Endothelial cell of umbilical vein (primary cell): ENCODE measurements around the gene SPEF2. TPM values are rescaled to one million over a fixed set of nuclear protein-coding genes. Genes with fewer than 3 reads are reported as not detected.

Experiments used
- BruUV-seq: library from RNA; stranded (reverse); fragments of 400-500 nt; replicated peaks from 2 replicates; lab custom pipeline; 2021; lab: Mats Ljungman, UMichigan
- CTCF ChIA-PET: fragments of 300-600, 350-600 bp; sonication (Branson Sonifier 250); formaldehyde crosslinking; loops from one replicate; lab custom pipeline; 2021; ENCODE audit warnings: antibody characterized with exemption, inconsistent platforms; lab: Charles Lee
- POLR2A ChIA-PET: fragments of 300-600, 350-600 bp; sonication (Branson Sonifier 250); formaldehyde crosslinking; loops from one replicate; lab custom pipeline; 2021; ENCODE audit warnings: antibody characterized with exemption, inconsistent platforms; lab: Charles Lee
- DNase-seq: peaks from one replicate; pipeline ENCODE4 v3.0.0-alpha.2; 2011; ENCODE audit warnings: low read depth, low spot score
- FAIRE-seq: peaks from 2 replicates; lab custom pipeline; 2011; peaks lifted over from hg19 to GRCh38; lab: Jason Lieb, UNC
- H2AFZ ChIP-seq: 2 replicates; pipeline ENCODE4 v1.6.0; 2012; ENCODE audit warnings: low read depth, low read length, control low read depth, inconsistent platforms
- H3K27ac ChIP-seq: 2 replicates; pipeline ENCODE4 v1.5.1; 2011; ENCODE audit warnings: low read depth, mild to moderate bottlenecking, control low read depth, low read length, moderate library complexity; ENCODE audit not compliant: insufficient read depth
- H3K27me3 ChIP-seq, 2 experiments: 2 replicates each; pipeline versions ENCODE4 v1.6.0 to v1.6.1; 2011; ENCODE audit warnings: low read length in 2 of 2, mixed read lengths in 1 of 2; ENCODE audit not compliant: control insufficient read depth in 2 of 2, insufficient read depth in 2 of 2
- H3K36me3 ChIP-seq, 2 experiments: 2 replicates in 1 of 2; 3 replicates in 1 of 2; pipeline ENCODE4 v1.5.1; 2011; ENCODE audit warnings: low read length in 2 of 2, mild to moderate bottlenecking in 1 of 2, moderate library complexity in 1 of 2; ENCODE audit not compliant: control insufficient read depth in 2 of 2, insufficient read depth in 2 of 2; ENCODE audit errors: extremely low read depth in 1 of 2
- H3K4me1 ChIP-seq: 3 replicates; pipeline ENCODE4 v1.5.1; 2011; ENCODE audit warnings: mild to moderate bottlenecking, low read length; ENCODE audit not compliant: control insufficient read depth, insufficient read depth; ENCODE audit errors: extremely low read depth
- H3K4me2 ChIP-seq: 2 replicates; pipeline ENCODE4 v1.6.1; 2011; ENCODE audit warnings: low read length, control low read depth, mixed read lengths; ENCODE audit not compliant: insufficient read depth
- H3K4me3 ChIP-seq, 3 experiments: fragments of 200-600 bp in 1 of 3; sonication (generic), shearing (Covaris generic) in 1 of 3; replicated peaks in 1 of 3; 2 replicates each; pipeline ENCODE4 v1.5.1; 2011 to 2016; ENCODE audit warnings: control low read depth in 3 of 3, low read length in 3 of 3, mild to moderate bottlenecking in 2 of 3, inconsistent platforms in 1 of 3, low read depth in 1 of 3, moderate library complexity in 1 of 3; ENCODE audit not compliant: insufficient read depth in 1 of 3
- H3K79me2 ChIP-seq: 2 replicates; pipeline ENCODE4 v1.6.0; 2012; ENCODE audit warnings: low read length, inconsistent platforms; ENCODE audit not compliant: control insufficient read depth, insufficient read depth
- H3K9ac ChIP-seq: replicated peaks from 2 replicates; pipeline ENCODE3; 2011; ENCODE audit warnings: low read length, control low read depth; ENCODE audit not compliant: insufficient read depth; ENCODE audit errors: extremely low read depth
- H3K9me1 ChIP-seq: replicated peaks from 3 replicates; pipeline ENCODE4 v1.6.0; 2011; ENCODE audit warnings: mild to moderate bottlenecking, low read length; ENCODE audit not compliant: control insufficient read depth, insufficient read depth; ENCODE audit errors: extremely low read depth
- H3K9me3 ChIP-seq: replicated peaks from 2 replicates; pipeline ENCODE4 v1.5.1; 2012; ENCODE audit warnings: low read length, inconsistent platforms; ENCODE audit not compliant: control insufficient read depth, insufficient read depth
- H4K20me1 ChIP-seq: replicated peaks from 2 replicates; pipeline ENCODE3; 2011; ENCODE audit warnings: mild to moderate bottlenecking, low read length; ENCODE audit not compliant: control insufficient read depth, insufficient read depth; ENCODE audit errors: extremely low read depth
- EZH2 ChIP-seq: IDR thresholded peaks from 2 replicates; pipeline ENCODE4 v1.6.1; 2012; ENCODE audit warnings: borderline replicate concordance, low read depth, mild to moderate bottlenecking, moderate library complexity, low read length, inconsistent platforms; ENCODE audit not compliant: severe bottlenecking
- FOS ChIP-seq: IDR thresholded peaks from 2 replicates; pipeline ENCODE4 v1.6.1; 2011; ENCODE audit warnings: mild to moderate bottlenecking, low read length, moderate library complexity, borderline replicate concordance; ENCODE audit not compliant: insufficient read depth
- GATA2 ChIP-seq: IDR thresholded peaks from 2 replicates; pipeline ENCODE4 v1.7.0; 2011; ENCODE audit warnings: low read depth, mild to moderate bottlenecking, moderate library complexity, mixed read lengths, low read length; ENCODE audit not compliant: insufficient read length, insufficient read depth
- JUN ChIP-seq: IDR thresholded peaks from 2 replicates; pipeline ENCODE4 v1.6.1; 2011; ENCODE audit warnings: borderline replicate concordance, low read depth; ENCODE audit not compliant: insufficient read length, insufficient read depth
- MYC ChIP-seq: IDR thresholded peaks from one replicate; pipeline ENCODE4 v1.6.1; 2011; ENCODE audit warnings: mild to moderate bottlenecking, low read depth, low read length
- POLR2A ChIP-seq: IDR thresholded peaks from 2 replicates; pipeline ENCODE4 v1.6.1; 2012; ENCODE audit warnings: low read depth, mild to moderate bottlenecking, control low read depth, low read length
- POLR2AphosphoS5 ChIP-seq: IDR thresholded peaks from 2 replicates; pipeline ENCODE4 v1.6.1; 2012; ENCODE audit warnings: low read depth, mild to moderate bottlenecking, control low read depth, low read length, moderate library complexity; ENCODE audit not compliant: insufficient read depth
- dilution Hi-C: fragments of 300-500 bp; cut with MboI; formaldehyde crosslinking; loops from one replicate; pipeline ENCODE4 v1.15.0; 2019; ENCODE audit warnings: low sequenced_read_pairs; ENCODE audit not compliant: extremely low pct_ligation_motif_present
- intact Hi-C: fragments of 100-400 bp; cut with micrococcal nuclease; formaldehyde crosslinking; loops from one replicate; pipeline ENCODE4 v1.10.0; 2022
- polyA plus RNA-seq, 4 experiments: library from polyadenylated mRNA; depleted of rRNA in 3 of 4; stranded (reverse) in 3 of 4; unstranded in 1 of 4; fragments of >200 nt; gene quantifications; 2 replicates each; pipeline versions ENCODE4 v1.2.1 to v1.2.3, GENCODE V29; 2011 to 2012; ENCODE audit warnings: missing spikeins in 1 of 4
- total RNA-seq: library from RNA; stranded (reverse); gene quantifications from 2 replicates; pipeline ENCODE4 v1.2.3, GENCODE V29; 2021
- TF ChIP-seq, protein P1 (sequence below), 2 donors: IDR thresholded peaks; 1 replicate in 1 of 2; 2 replicates in 1 of 2; pipeline ENCODE4 v1.5.1; 2011; ENCODE audit warnings: low read length in 2 of 2, mild to moderate bottlenecking in 2 of 2, moderate library complexity in 2 of 2, control low read depth in 1 of 2, inconsistent platforms in 1 of 2, low read depth in 1 of 2; ENCODE audit not compliant: insufficient read depth in 1 of 2; ENCODE audit errors: extremely low read depth in 1 of 2
- TF ChIP-seq, protein P2 (sequence below): IDR thresholded peaks from 2 replicates; pipeline ENCODE4 v1.6.1; 2011; ENCODE audit not compliant: insufficient read depth, insufficient read length

SPEF2 gene
- total and polyA plus RNA-seq, 2 donors (not counting 3 experiments of a cell fraction or from before 2014, with no cell fraction given), result 0.28 to 0.73 TPM

GRCh38 chr5:35821513-35821912 lies 203.8 kb downstream of the SPEF2 start:
- DNase-seq (no peak), FAIRE-seq (no peak)
- dilution Hi-C loops (no loop called here), intact Hi-C loops (no loop called here)
- no peaks in the 10 kb centered on the region for H3K4me1 ChIP-seq
- no peak overlapping the region for H3K27ac ChIP-seq
- no peak overlapping the region for H2AFZ ChIP-seq
- H3K79me2 ChIP-seq, result no peaks in the 10 kb centered on the region
- H4K20me1 ChIP-seq, result no peaks in the 10 kb centered on the region
- no peaks in the 10 kb centered on the region for H3K36me3 ChIP-seq
- no peak for TF ChIP-seq POLR2AphosphoS5
- TF ChIP-seq, protein P1, sequence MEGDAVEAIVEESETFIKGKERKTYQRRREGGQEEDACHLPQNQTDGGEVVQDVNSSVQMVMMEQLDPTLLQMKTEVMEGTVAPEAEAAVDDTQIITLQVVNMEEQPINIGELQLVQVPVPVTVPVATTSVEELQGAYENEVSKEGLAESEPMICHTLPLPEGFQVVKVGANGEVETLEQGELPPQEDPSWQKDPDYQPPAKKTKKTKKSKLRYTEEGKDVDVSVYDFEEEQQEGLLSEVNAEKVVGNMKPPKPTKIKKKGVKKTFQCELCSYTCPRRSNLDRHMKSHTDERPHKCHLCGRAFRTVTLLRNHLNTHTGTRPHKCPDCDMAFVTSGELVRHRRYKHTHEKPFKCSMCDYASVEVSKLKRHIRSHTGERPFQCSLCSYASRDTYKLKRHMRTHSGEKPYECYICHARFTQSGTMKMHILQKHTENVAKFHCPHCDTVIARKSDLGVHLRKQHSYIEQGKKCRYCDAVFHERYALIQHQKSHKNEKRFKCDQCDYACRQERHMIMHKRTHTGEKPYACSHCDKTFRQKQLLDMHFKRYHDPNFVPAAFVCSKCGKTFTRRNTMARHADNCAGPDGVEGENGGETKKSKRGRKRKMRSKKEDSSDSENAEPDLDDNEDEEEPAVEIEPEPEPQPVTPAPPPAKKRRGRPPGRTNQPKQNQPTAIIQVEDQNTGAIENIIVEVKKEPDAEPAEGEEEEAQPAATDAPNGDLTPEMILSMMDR (IDR thresholded peaks at IDR 0.05; ENCODE audit: extremely low read depth in 1 of 2, insufficient read depth in 1 of 2, low read depth in 1 of 2, low read length in 2 of 2), result no peak
- TF ChIP-seq GATA2, result no peak
- TF ChIP-seq JUN, result no peak
- TF ChIP-seq MYC, result no peak
- TF ChIP-seq POLR2A, result no peak
- no peak for TF ChIP-seq EZH2
- TF ChIP-seq, protein P2, sequence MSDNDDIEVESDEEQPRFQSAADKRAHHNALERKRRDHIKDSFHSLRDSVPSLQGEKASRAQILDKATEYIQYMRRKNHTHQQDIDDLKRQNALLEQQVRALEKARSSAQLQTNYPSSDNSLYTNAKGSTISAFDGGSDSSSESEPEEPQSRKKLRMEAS, result no peak
- TF ChIP-seq FOS, result no peak
- no TSS peak for BruUV-seq
- H3K9me3 ChIP-seq, result no peaks in the 10 kb centered on the region
- peaks cover 0 to 5% of the 10 kb centered on the region in 2 experiments for H3K27me3 ChIP-seq
- POLR2A ChIA-PET, result no interaction called here
- H3K4me3 ChIP-seq, result no peak overlapping the region
- H3K9ac ChIP-seq, result no peak overlapping the region
- CTCF ChIA-PET, result interaction anchor here (0.8 to 2.8 kb wide), 3 partner anchors 12 to 105 kb away, joined by 4 to 10 read pairs (median 5); no protein-coding TSS in a partner anchor
- no peaks in the 10 kb centered on the region for H3K9me1 ChIP-seq
- no peak overlapping the region for H3K4me2 ChIP-seq
